ENCODE results near the gene YPEL5.
"Not testable (repeated sequence)": the region's sequence is repeated elsewhere in the genome, so short reads cannot be mapped to it uniquely, and the experiment has no call there.

The YPEL5 gene

GRCh38 chr2:30146337-30147195, at the start of gene YPEL5:
YPEL5 (plus strand) TSS chr2:30147007; CDS start chr2:30156652, 9,645 bp downstream.
- peak; percentile 100 for DNase-seq (ENCODE audit: low read depth)
- no peak for TF ChIP-seq CTCF (IDR thresholded peaks at IDR 0.05; ENCODE audit: insufficient read depth, low read depth, low read length, missing control alignments)
- H3K4me3 ChIP-seq (ENCODE audit: low read length): peak within 1 kb of the TSS; percentile 75

- DNase-seq (ENCODE audit: low read depth): no peak
- no peak for TF ChIP-seq CTCF (IDR thresholded peaks at IDR 0.05; ENCODE audit: insufficient read depth, low read depth, low read length, missing control alignments)
- no peak overlapping the region for H3K4me3 ChIP-seq (ENCODE audit: low read length)
Measured at GRCh38 chr2:30098266-30099005, 48.4 kb upstream of the YPEL5 start.

- not testable (repeated sequence) for H3K4me3 ChIP-seq (ENCODE audit: low read length); DNase-seq (ENCODE audit: low read depth)
Measured at GRCh38 chr2:30099366-30099765, 47.4 kb upstream of the YPEL5 start.

GRCh38 chr2:30100691-30101090, 46.1 kb upstream of the YPEL5 start:
- DNase-seq (ENCODE audit: low read depth): not testable (repeated sequence)

GRCh38 chr2:30104307-30104706, 42.5 kb upstream of the YPEL5 start:
- DNase-seq (ENCODE audit: low read depth): no peak
- H3K4me3 ChIP-seq (ENCODE audit: low read length): no peak overlapping the region
- no peak for TF ChIP-seq CTCF (IDR thresholded peaks at IDR 0.05; ENCODE audit: insufficient read depth, low read depth, low read length, missing control alignments)

More at GRCh38 chr2:30100691-30101090, 46.1 kb upstream of the YPEL5 start:
- H3K4me3 ChIP-seq (ENCODE audit: low read length): not testable (repeated sequence)

GRCh38 chr2:30105556-30105955, 41.3 kb upstream of the YPEL5 start:
- no peak for DNase-seq (ENCODE audit: low read depth)
- TF ChIP-seq CTCF (IDR thresholded peaks at IDR 0.05; ENCODE audit: insufficient read depth, low read depth, low read length, missing control alignments): no peak

GRCh38 chr2:30106543-30106942, 40.3 kb upstream of the YPEL5 start:
- no peak for DNase-seq (ENCODE audit: low read depth)
- H3K4me3 ChIP-seq (ENCODE audit: low read length): no peak overlapping the region
- no peak for TF ChIP-seq CTCF (IDR thresholded peaks at IDR 0.05; ENCODE audit: insufficient read depth, low read depth, low read length, missing control alignments)

More at GRCh38 chr2:30105556-30105955, 41.3 kb upstream of the YPEL5 start:
- H3K4me3 ChIP-seq (ENCODE audit: low read length): no peak overlapping the region
